22Rv1 (cell line): ENCODE measurements around the gene DCAF11.

Source experiments
- ZFX ChIP-seq: fragments of 450-650 bp; IDR thresholded peaks from 2 replicates; pipeline ENCODE4 v1.6.1; 2017; ENCODE audit warnings: antibody characterized with exemption, borderline replicate concordance
- TF ChIP-seq, protein P1 (sequence below): fragments of 450-650 bp; IDR thresholded peaks from 2 replicates; pipeline ENCODE4 v1.5.1; 2017; ENCODE audit warnings: mild to moderate bottlenecking

DNA sequence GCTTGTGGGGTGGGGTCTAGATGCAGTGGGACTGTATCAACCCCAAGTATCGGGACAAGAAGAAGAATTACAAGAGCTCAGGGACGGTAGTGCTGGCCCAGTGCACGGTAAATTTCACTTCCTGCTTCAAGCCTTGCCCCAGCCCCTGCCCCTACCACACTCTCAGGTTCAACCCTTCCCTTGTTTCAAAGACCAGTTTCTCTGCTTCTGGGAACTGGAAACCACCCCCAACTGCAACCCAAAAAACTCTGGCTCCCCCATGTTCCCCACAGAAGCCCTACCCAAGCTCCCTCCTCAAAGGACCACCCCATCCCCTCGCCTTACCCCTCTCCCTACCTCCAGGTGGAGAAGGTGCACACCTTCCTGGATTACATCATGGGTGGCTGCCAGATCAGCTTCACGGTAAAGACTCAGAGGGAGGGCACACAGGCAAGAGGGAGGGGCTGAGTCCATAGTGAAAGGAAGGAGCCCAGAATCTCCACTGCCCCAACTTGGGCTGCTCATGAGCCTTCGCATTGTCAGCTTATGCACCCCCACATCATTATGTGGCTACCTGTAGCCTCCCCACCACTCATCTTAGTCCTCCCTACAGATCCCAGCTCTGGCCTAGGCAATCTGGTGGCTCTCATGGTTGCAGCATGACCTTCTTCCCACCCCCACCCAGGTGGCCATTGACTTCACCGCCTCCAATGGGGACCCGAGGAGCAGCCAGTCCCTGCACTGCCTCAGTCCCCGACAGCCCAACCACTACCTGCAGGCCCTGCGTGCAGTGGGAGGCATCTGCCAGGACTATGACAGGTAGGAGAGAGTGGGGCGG is 38.9 kb upstream of the DCAF11 start:
- TF ChIP-seq, protein P1, sequence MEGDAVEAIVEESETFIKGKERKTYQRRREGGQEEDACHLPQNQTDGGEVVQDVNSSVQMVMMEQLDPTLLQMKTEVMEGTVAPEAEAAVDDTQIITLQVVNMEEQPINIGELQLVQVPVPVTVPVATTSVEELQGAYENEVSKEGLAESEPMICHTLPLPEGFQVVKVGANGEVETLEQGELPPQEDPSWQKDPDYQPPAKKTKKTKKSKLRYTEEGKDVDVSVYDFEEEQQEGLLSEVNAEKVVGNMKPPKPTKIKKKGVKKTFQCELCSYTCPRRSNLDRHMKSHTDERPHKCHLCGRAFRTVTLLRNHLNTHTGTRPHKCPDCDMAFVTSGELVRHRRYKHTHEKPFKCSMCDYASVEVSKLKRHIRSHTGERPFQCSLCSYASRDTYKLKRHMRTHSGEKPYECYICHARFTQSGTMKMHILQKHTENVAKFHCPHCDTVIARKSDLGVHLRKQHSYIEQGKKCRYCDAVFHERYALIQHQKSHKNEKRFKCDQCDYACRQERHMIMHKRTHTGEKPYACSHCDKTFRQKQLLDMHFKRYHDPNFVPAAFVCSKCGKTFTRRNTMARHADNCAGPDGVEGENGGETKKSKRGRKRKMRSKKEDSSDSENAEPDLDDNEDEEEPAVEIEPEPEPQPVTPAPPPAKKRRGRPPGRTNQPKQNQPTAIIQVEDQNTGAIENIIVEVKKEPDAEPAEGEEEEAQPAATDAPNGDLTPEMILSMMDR = no peak
- TF ChIP-seq ZFX = no peak
